Subcutaneous adipose tissue (tissue), 4 donors: Measurements from ENCODE around the gene WDR83. TPM values are rescaled to one million over a fixed set of nuclear protein-coding genes. Genes with fewer than 3 reads are reported as not detected.

ENCODE experiments used
- CTCF ChIP-seq: fragments of 450-650 bp; IDR thresholded peaks from one replicate; pipeline ENCODE4 v1.5.1; 2016; ENCODE audit warnings: low read depth, mild to moderate bottlenecking, control low read depth, antibody characterized with exemption, moderate library complexity
- small RNA-seq: library from RNA; depleted of rRNA; stranded (forward); fragments of <200 nt; gene quantifications from one replicate; pipeline ENCODE3, GENCODE V24; 2016
- total RNA-seq, 4 donors: library from RNA; depleted of rRNA; stranded (reverse); fragments of >200 nt; gene quantifications; one replicate each; pipeline ENCODE4 v1.1.0, GENCODE V29; 2016

Gene WDR83
- total RNA-seq, 4 donors from 2014 or later = 5.7 to 11.6 (median 8.6) TPM

- TF ChIP-seq CTCF = no peak
These were observed 56.7 kb downstream of the WDR83 start for GRCh38 chr19:12723381-12723640.

- TF ChIP-seq CTCF = no peak
These were observed 57.2 kb downstream of the WDR83 start, which contains the start of gene TNPO2 for GRCh38 chr19:12723641-12724426. TSS of gene TNPO2 (minus strand) at chr19:12723932. CDS start at chr19:12720977, 2,955 bp downstream.

Small RNA genes lying within 50 kb of the gene (small RNA-seq; reads per million reads assigned to genes)
- gene SNORD41 = 1,359 reads per million, percentile 99 among the genes with 10 or more reads in this experiment

Other genes with a start within 250 kb of the WDR83 start
- gene ZNF443, start 225.8 kb upstream of the WDR83 start, total RNA-seq = 1 to 10 TPM; 4.2 to 5.9 (median 4.8) TPM
- gene ZNF709, start 182.0 kb upstream of the WDR83 start, total RNA-seq = 1 to 10 TPM; 1.5 to 3.1 (median 2.8) TPM
- 10 to 100 TPM; 10.7 to 15.0 (median 14.3) TPM for gene ZNF564, start 115.3 kb upstream of the WDR83 start, total RNA-seq
- 1 to 10 TPM; 5.7 to 9.2 (median 7.8) TPM for gene ZNF490, start 56.0 kb upstream of the WDR83 start, total RNA-seq
- gene ZNF791, start 55.9 kb upstream of the WDR83 start, total RNA-seq = 10 to 100 TPM; 21.2 to 26.0 (median 24.9) TPM
- gene MAN2B1, start 65 bp upstream of the WDR83 start, total RNA-seq = 100 to 1,000 TPM in 2 of 4 donors, 10 to 100 TPM in 2; 61.0 to 186 (median 88.5) TPM
- gene DHPS, start 15.1 kb downstream of the WDR83 start, total RNA-seq = 10 to 100 TPM; 49.9 to 85.7 (median 75.7) TPM
- not detected for gene GNG14, start 21.2 kb downstream of the WDR83 start, total RNA-seq
- 1 to 10 TPM; 2.6 to 3.7 (median 2.7) TPM for gene FBXW9, start 29.8 kb downstream of the WDR83 start, total RNA-seq
- gene TNPO2, start 57.1 kb downstream of the WDR83 start, total RNA-seq = 10 to 100 TPM; 42.6 to 66.3 (median 61.3) TPM
- gene TRIR, start 67.9 kb downstream of the WDR83 start, total RNA-seq = 100 to 1,000 TPM; 163 to 417 (median 304) TPM
- 10 to 100 TPM; 35.1 to 53.5 (median 43.4) TPM for gene GET3, start 70.7 kb downstream of the WDR83 start, total RNA-seq
- gene BEST2, start 85.0 kb downstream of the WDR83 start, total RNA-seq = not detected
- 100 to 1,000 TPM in 1 of 4 donors, 10 to 100 TPM in 3; 17.1 to 290 (median 36.9) TPM for gene HOOK2, start 108.7 kb downstream of the WDR83 start, total RNA-seq
- 100 to 1,000 TPM in 3 of 4 donors, 10 to 100 TPM in 1; 77.6 to 304 (median 155) TPM for gene JUNB, start 124.7 kb downstream of the WDR83 start, total RNA-seq
- 100 to 1,000 TPM; 124 to 217 (median 135) TPM for gene PRDX2, start 135.0 kb downstream of the WDR83 start, total RNA-seq
- gene THSD8, start 135.3 kb downstream of the WDR83 start, total RNA-seq = 1 to 10 TPM in 1 of 4 donors, not detected in 3; 1.3 TPM
- 1 to 10 TPM; 3.6 to 7.5 (median 5.1) TPM for gene RNASEH2A, start 139.8 kb downstream of the WDR83 start, total RNA-seq
- not detected for gene RTBDN, start 167.8 kb downstream of the WDR83 start, total RNA-seq
- gene MAST1, start 171.7 kb downstream of the WDR83 start, total RNA-seq = under 1 TPM in 1 of 4 donors, not detected in 3; 0.17 TPM
- 10 to 100 TPM; 24.9 to 74.8 (median 48.2) TPM for gene DNASE2, start 214.6 kb downstream of the WDR83 start, total RNA-seq
- gene KLF1, start 220.4 kb downstream of the WDR83 start, total RNA-seq = not detected
- gene GCDH, start 224.4 kb downstream of the WDR83 start, total RNA-seq = 10 to 100 TPM; 34.9 to 98.5 (median 46.0) TPM